ENCODE data around the gene TCTN2.

- TF ChIP-seq EZH2 (optimal IDR thresholded peaks at IDR 0.05; ENCODE audit: low read depth, low read length) (no peak), CTCF (IDR thresholded peaks at IDR 0.05; ENCODE audit: low read length) (no peak)
These were observed 81.1 kb downstream of the TCTN2 start for GRCh38 chr12:123752046-123752445.
